HL-60 (cell line): ENCODE results near the gene DUSP7.

ENCODE experiments used
- DNase-seq, 2 experiments: peaks; one replicate each; pipeline ENCODE4 v3.0.0-alpha.2; 2010 to 2020; ENCODE audit warnings: low read depth in 1 of 2, low spot score in 1 of 2
- H3K27ac ChIP-seq: fragments of 250-450 bp; sonication (Bioruptor Pico); replicated peaks from 2 replicates; pipeline ENCODE4 v1.5.1; 2020; ENCODE audit warnings: mild to moderate bottlenecking, moderate library complexity
- H3K27me3 ChIP-seq: fragments of 250-450 bp; sonication (Bioruptor Pico); 2 replicates; pipeline ENCODE4 v1.5.1; 2021; ENCODE audit warnings: mild to moderate bottlenecking, moderate library complexity; ENCODE audit not compliant: insufficient read depth, poor library complexity, severe bottlenecking
- H3K4me3 ChIP-seq: replicated peaks from 2 replicates; pipeline ENCODE4 v1.5.1; 2011; ENCODE audit warnings: mild to moderate bottlenecking, control low read depth, low read length; ENCODE audit not compliant: insufficient read depth
- CTCF ChIP-seq: IDR thresholded peaks from one replicate; pipeline ENCODE4 v1.5.1; 2011; ENCODE audit warnings: low read length, control low read depth, inconsistent platforms; ENCODE audit not compliant: insufficient read depth
- GABPA ChIP-seq: IDR thresholded peaks from 2 replicates; pipeline ENCODE4 v1.6.1; 2012; ENCODE audit warnings: low read depth
- POLR2AphosphoS5 ChIP-seq: IDR thresholded peaks from 2 replicates; pipeline ENCODE4 v1.6.1; 2012; ENCODE audit warnings: low read depth
- REST ChIP-seq: IDR thresholded peaks from 2 replicates; pipeline ENCODE4 v1.6.1; 2012; ENCODE audit warnings: low read depth; ENCODE audit not compliant: insufficient replicate concordance
- SPI1 ChIP-seq: IDR thresholded peaks from 2 replicates; pipeline ENCODE4 v1.6.1; 2012; ENCODE audit warnings: low read depth, mild to moderate bottlenecking, borderline replicate concordance

The DUSP7 gene

GRCh38 chr3:52086976-52087663 is 30.7 kb upstream of the DUSP7 start:
- TF ChIP-seq CTCF = no peak
- TF ChIP-seq SPI1 = peak; percentile 37; the same call in 1 of the 2 replicates
- Histone ChIP-seq H3K27me3 (no peaks in the 10 kb centered on the region), H3K4me3 (no peak overlapping the region), H3K27ac (peak overlapping the region; percentile 30)
- DNase-seq = peak; percentile 8 to 85

- H3K27ac ChIP-seq = no peak overlapping the region
These were observed 30.1 kb upstream of the DUSP7 start for GRCh38 chr3:52086461-52086860.

GRCh38 chr3:52085681-52086282 is 29.4 kb upstream of the DUSP7 start:
- no peak overlapping the region for H3K27ac ChIP-seq
- TF ChIP-seq CTCF (no peak), POLR2AphosphoS5 (no peak)
- no peak for DNase-seq
- no peaks in the 10 kb centered on the region for H3K27me3 ChIP-seq
- no peak overlapping the region for H3K4me3 ChIP-seq

More at GRCh38 chr3:52086461-52086860, 30.1 kb upstream of the DUSP7 start:
- no peaks in the 10 kb centered on the region for H3K27me3 ChIP-seq
- no peak overlapping the region for H3K4me3 ChIP-seq
- TF ChIP-seq REST (no peak), CTCF (no peak), SPI1 (no peak), GABPA (no peak), POLR2AphosphoS5 (no peak)
- no peak for DNase-seq

GRCh38 chr3:52084954-52085680 is 28.7 kb upstream of the DUSP7 start:
- H3K27ac ChIP-seq = no peak overlapping the region
- DNase-seq = no peak
- no peaks in the 10 kb centered on the region for H3K27me3 ChIP-seq
- H3K4me3 ChIP-seq = no peak overlapping the region
- TF ChIP-seq GABPA = no peak
- no peak for TF ChIP-seq CTCF
- TF ChIP-seq POLR2AphosphoS5 = no peak
- no peak for TF ChIP-seq SPI1
- TF ChIP-seq REST = no peak
